D721Med (cell line): ENCODE measurements around the gene CMYA5.

Source experiments
- DNase-seq: peaks from one replicate; pipeline ENCODE4 v3.0.0; 2011; ENCODE audit warnings: low spot score; ENCODE audit not compliant: insufficient read length
- FAIRE-seq: peaks from 2 replicates; lab custom pipeline; 2011; peaks lifted over from hg19 to GRCh38; lab: Jason Lieb, UNC
- TF ChIP-seq, protein P1 (sequence below): IDR thresholded peaks from 2 replicates; pipeline ENCODE4 v1.5.1; 2012; ENCODE audit warnings: mild to moderate bottlenecking, control low read depth; ENCODE audit not compliant: insufficient read depth; ENCODE audit errors: missing control alignments

CMYA5 gene

GRCh38 chr5:79820648-79821047 is 131.0 kb downstream of the CMYA5 start:
- FAIRE-seq (no peak), DNase-seq (no peak)
- TF ChIP-seq, protein P1, sequence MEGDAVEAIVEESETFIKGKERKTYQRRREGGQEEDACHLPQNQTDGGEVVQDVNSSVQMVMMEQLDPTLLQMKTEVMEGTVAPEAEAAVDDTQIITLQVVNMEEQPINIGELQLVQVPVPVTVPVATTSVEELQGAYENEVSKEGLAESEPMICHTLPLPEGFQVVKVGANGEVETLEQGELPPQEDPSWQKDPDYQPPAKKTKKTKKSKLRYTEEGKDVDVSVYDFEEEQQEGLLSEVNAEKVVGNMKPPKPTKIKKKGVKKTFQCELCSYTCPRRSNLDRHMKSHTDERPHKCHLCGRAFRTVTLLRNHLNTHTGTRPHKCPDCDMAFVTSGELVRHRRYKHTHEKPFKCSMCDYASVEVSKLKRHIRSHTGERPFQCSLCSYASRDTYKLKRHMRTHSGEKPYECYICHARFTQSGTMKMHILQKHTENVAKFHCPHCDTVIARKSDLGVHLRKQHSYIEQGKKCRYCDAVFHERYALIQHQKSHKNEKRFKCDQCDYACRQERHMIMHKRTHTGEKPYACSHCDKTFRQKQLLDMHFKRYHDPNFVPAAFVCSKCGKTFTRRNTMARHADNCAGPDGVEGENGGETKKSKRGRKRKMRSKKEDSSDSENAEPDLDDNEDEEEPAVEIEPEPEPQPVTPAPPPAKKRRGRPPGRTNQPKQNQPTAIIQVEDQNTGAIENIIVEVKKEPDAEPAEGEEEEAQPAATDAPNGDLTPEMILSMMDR = no peak

- FAIRE-seq (no peak), DNase-seq (no peak)
- TF ChIP-seq, protein P1 = no peak
These were observed 134.8 kb downstream of the CMYA5 start for GRCh38 chr5:79824444-79824843.

DNA sequence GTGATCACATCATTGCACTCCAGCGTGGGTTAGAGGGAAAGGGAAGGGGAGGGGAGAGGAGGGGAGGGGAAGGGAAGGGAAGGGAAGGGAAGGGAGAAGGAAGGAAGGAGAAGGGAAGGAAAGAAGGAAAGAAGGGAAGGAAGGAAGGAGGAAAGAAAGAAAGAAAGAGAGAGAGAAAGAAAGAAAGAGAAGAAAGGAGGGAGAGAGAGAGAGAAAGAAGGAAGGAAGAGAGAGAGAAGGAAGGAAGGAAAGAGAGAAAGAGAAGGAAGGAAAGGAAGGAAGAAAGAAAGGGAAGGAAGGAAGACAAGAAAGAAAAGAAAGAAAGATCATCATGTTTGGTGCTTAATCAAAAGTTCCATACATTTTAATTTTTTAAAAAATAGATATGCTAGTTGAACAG is 136.2 kb downstream of the CMYA5 start:
- TF ChIP-seq, protein P1 = no peak
- FAIRE-seq = no peak

DNA sequence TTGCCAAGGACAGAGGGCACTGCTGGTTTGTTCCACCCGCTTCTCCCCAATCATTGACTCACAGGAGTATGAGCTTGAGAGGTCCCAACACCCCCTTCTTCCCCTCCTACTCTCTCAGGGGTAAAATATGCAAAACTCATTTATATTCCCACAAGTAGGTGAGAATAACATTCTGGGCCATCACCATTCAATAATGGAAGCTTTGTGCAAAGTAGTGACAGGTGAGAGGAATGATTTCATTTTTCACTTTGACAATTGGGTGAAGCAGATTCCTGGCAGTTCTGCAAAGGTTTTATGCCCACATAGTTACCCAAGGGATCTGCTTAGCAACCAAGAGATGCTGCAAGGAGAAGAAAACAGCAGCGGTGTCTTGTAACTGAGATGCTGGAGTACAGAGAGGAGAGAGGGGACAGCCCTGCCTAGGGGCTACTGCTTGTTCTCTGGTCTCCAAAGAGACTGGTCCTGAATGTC is 137.6 kb downstream of the CMYA5 start:
- TF ChIP-seq, protein P1 = no peak
- DNase-seq (no peak), FAIRE-seq (no peak)

More for the DNA sequence above, 136.2 kb downstream of the CMYA5 start:
- no peak for DNase-seq

DNA sequence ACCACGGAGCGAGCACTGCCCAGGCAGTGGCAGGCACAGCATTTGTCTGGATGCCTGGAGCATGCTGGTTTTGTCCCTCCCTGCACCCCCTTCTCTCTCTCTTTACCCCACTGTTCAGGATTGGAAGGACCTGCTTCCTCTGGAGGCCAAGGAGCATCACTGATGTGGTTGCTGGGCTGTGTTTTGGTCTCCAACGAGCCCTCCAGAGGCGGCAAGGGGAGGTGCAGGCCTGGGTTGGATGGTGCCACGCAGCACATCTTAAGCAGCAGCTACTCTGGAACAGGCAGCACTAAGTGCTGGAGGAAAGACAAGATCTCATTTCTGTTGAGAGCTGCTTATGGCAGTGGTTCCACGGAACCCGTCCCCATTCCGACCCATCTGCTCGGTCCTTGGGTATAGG is 139.6 kb downstream of the CMYA5 start:
- no peak for FAIRE-seq
- TF ChIP-seq, protein P1 = no peak
- DNase-seq = no peak

DNA sequence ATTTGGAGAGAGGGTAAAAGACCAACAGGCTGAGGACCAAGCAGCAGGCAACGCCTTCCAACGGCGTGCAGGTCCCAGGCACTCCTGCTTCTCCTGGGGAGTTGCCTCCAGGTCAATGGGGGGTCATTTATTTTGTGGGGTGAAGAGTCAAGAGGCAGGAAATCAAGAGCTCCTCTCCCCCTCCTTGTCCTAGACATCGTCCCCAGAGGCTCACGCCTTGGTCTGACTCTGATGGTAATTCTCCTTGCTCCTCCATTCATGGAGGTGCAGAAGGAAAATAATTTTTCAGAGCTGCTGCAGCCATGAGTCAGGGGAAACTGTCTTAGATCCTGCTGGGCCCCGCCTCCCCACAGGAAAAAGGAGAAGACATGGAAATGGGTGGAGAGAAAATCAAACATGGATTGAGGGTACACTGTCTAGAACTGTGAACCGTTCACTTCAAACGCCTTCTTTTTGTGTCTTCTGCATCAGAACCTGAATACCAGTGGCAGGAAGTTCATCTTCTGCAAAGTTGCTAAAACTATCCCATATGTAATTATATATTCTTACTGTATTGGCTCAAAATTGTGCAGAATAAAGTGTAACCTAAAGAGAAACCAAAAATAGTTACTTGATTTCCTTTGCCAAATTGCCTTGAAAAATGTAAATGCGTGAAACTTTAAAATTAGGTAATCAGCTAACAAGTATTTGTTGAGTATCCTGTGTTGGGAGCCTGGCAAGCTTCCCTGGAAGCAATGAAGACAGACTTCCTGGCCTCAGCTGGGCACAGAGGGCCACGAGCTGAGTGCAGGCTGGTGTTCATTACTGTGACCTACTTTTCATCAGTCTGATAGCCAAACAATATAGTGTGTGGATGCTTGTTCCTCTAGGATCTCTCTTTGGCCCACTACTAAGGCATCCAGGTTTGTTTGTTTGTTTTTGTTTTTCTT is 142.0 kb downstream of the CMYA5 start:
- no peak for FAIRE-seq
- DNase-seq = no peak
- TF ChIP-seq, protein P1 = no peak

- no peak for FAIRE-seq
- DNase-seq = no peak
- TF ChIP-seq, protein P1 = no peak
These were observed 143.3 kb downstream of the CMYA5 start for GRCh38 chr5:79832911-79833310.
